Neural progenitor cell (in vitro differentiated cells): ENCODE results near the gene GDI1. TPM values are rescaled to one million over a fixed set of nuclear protein-coding genes. Genes with fewer than 3 reads are reported as not detected.

Experiments
- DNase-seq: peaks from one replicate; pipeline ENCODE4 v3.0.0-alpha.2; 2016; ENCODE audit warnings: low spot score
- H2AFZ ChIP-seq: fragments of 200-600 bp; sonication (generic); replicated peaks from 2 replicates; pipeline ENCODE4 v1.6.1; 2016; ENCODE audit warnings: antibody characterized with exemption
- H3F3A ChIP-seq: fragments of 200-600 bp; sonication (generic); 2 replicates; pipeline ENCODE4 v1.6.1; 2016; ENCODE audit warnings: antibody characterized with exemption, low read depth
- H3K27ac ChIP-seq: fragments of 200-600 bp; sonication (generic); 2 replicates; pipeline ENCODE4 v1.5.1; 2016; ENCODE audit warnings: mild to moderate bottlenecking
- H3K27me3 ChIP-seq: fragments of 200-600 bp; sonication (generic); 2 replicates; pipeline ENCODE4 v1.6.1; 2016; ENCODE audit warnings: mild to moderate bottlenecking, moderate library complexity
- H3K36me3 ChIP-seq: fragments of 200-600 bp; sonication (generic); 2 replicates; pipeline ENCODE4 v1.5.1; 2016
- H3K4me1 ChIP-seq: fragments of 200-600 bp; sonication (generic); 2 replicates; pipeline ENCODE4 v1.6.1; 2016; ENCODE audit warnings: mixed run types
- H3K4me2 ChIP-seq: fragments of 200-600 bp; sonication (generic); 2 replicates; pipeline ENCODE4 v1.6.1; 2016
- H3K4me3 ChIP-seq: fragments of 200-600 bp; sonication (generic); 2 replicates; pipeline ENCODE4 v1.5.1; 2016
- H3K79me2 ChIP-seq: fragments of 200-600 bp; sonication (generic); 2 replicates; pipeline ENCODE4 v1.6.1; 2016; ENCODE audit warnings: low read depth
- H3K9ac ChIP-seq: fragments of 200-600 bp; sonication (generic); 2 replicates; pipeline ENCODE4 v1.6.1; 2016
- H3K9me3 ChIP-seq: fragments of 200-600 bp; sonication (generic); 2 replicates; pipeline ENCODE4 v1.5.1; 2016; ENCODE audit warnings: low read depth
- H4K20me1 ChIP-seq: fragments of 200-600 bp; sonication (generic); 2 replicates; pipeline ENCODE4 v1.6.1; 2016; ENCODE audit warnings: low read depth
- H3K27ac Mint-ChIP-seq: 3 replicates; pipeline ENCODE4 v1.8.0; 2021; ENCODE audit warnings: mixed read lengths
- H3K27me3 Mint-ChIP-seq: 2 replicates; pipeline ENCODE4 v1.8.0; 2022; ENCODE audit warnings: low read depth, mild to moderate bottlenecking, inconsistent platforms, moderate library complexity, mixed read lengths; ENCODE audit not compliant: insufficient read depth
- H3K36me3 Mint-ChIP-seq: 3 replicates; pipeline ENCODE4 v1.8.0; 2021; ENCODE audit warnings: mixed read lengths
- H3K4me1 Mint-ChIP-seq: 3 replicates; pipeline ENCODE4 v1.8.0; 2021; ENCODE audit warnings: mixed read lengths
- H3K4me3 Mint-ChIP-seq: 3 replicates; pipeline ENCODE4 v1.8.0; 2021; ENCODE audit warnings: mild to moderate bottlenecking, moderate library complexity, mixed read lengths
- H3K9me3 Mint-ChIP-seq: 3 replicates; pipeline ENCODE4 v1.8.0; 2020; ENCODE audit warnings: mixed read lengths
- CTCF ChIP-seq: fragments of 200-600 bp; sonication (generic); IDR thresholded peaks from 2 replicates; pipeline ENCODE4 v1.5.1; 2017; ENCODE audit warnings: antibody characterized with exemption, mild to moderate bottlenecking
- EZH2 ChIP-seq: fragments of 200-600 bp; sonication (generic); IDR thresholded peaks from 2 replicates; pipeline ENCODE4 v1.6.1; 2017; ENCODE audit warnings: antibody characterized with exemption, mild to moderate bottlenecking, moderate library complexity
- EZH2phosphoT487 ChIP-seq: fragments of 200-600 bp; sonication (generic); IDR thresholded peaks from 2 replicates; pipeline ENCODE4 v1.6.1; 2017; ENCODE audit warnings: antibody characterized with exemption
- total RNA-seq: library from RNA; depleted of rRNA; stranded (reverse); fragments of >200 nt; gene quantifications from 2 replicates; pipeline ENCODE4 v1.2.3, GENCODE V29; 2015; ENCODE audit warnings: low replicate concordance

The GDI1 gene
- total RNA-seq, 1 donor from 2014 or later, result 119 TPM

DNA sequence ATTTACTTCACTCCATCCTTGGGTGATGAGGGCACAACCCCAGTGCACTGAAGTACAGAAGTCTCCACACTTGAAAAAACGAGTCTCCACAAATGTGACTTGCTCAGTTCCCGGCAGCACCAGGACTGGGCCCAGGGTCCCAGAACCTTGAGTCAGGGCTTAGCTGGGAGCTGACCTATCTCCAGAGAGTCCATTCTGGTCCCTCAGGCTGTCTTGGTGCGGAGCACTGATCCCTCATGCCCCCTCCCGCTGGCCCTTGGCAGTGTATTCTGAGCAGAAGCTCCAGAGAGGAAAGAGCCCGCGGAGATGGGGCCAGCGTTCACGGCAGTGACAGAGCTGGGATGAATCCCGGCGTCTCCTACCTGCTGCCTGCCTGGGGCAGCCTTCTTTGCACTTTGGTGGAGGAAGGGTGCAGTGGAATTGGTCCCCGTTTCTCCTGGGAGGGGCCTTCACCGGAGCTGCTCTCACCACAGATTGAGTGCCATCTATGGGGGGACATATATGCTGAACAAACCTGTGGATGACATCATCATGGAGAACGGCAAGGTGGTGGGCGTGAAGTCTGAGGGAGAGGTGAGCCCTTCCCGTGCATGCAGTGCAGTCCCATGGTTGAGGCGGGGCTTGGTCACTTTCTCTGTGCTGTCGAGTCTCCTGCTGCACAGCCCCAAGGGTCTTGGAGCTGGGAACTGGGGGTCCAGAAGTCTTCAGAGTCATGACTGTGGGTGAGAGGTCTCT, 3.8 kb downstream of the GDI1 start:
- H3K36me3 Mint-ChIP-seq, result peaks cover 6% of the 10 kb centered on the region
- Histone ChIP-seq H3K4me3 (no peak overlapping the region), H3F3A (peaks cover 18% of the 10 kb centered on the region), H3K9me3 (no peaks in the 10 kb centered on the region), H3K79me2 (peaks cover 49% of the 10 kb centered on the region), H3K9ac (no peak overlapping the region), H4K20me1 (peaks cover 50% of the 10 kb centered on the region), H3K4me2 (no peak overlapping the region), H3K27ac (no peak overlapping the region), H3K27me3 (no peaks in the 10 kb centered on the region), H2AFZ (no peak overlapping the region), H3K36me3 (no peaks in the 10 kb centered on the region), H3K4me1 (no peaks in the 10 kb centered on the region)
- H3K27ac Mint-ChIP-seq, result no peak overlapping the region
- peaks cover 13% of the 10 kb centered on the region for H3K27me3 Mint-ChIP-seq
- no peak for DNase-seq
- H3K4me3 Mint-ChIP-seq, result no peak overlapping the region
- TF ChIP-seq EZH2phosphoT487, result no peak
- TF ChIP-seq EZH2, result no peak
- TF ChIP-seq CTCF, result no peak
- H3K9me3 Mint-ChIP-seq, result peaks cover 26% of the 10 kb centered on the region
- peaks cover 16% of the 10 kb centered on the region for H3K4me1 Mint-ChIP-seq

DNA sequence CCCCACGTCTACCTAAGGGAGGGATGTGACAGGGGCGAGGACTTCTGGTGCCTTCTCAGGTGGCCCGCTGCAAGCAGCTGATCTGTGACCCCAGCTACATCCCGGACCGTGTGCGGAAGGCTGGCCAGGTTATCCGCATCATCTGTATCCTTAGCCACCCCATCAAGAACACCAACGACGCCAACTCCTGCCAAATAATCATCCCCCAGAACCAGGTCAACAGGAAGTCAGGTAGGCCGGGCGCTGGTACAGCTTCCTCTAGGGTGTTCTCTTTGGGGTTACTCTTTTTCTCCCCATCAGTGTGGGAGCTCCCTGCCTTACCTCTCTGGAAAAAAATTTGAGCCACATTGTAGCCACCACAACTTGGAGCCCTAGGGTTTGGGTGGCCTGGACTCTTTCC, 4.6 kb downstream of the GDI1 start:
- Histone ChIP-seq H2AFZ (no peak overlapping the region), H3K4me3 (no peak overlapping the region), H3K79me2 (peaks cover 49% of the 10 kb centered on the region), H3K4me2 (no peak overlapping the region), H3K27me3 (no peaks in the 10 kb centered on the region), H3F3A (peaks cover 11% of the 10 kb centered on the region), H3K27ac (no peak overlapping the region), H3K4me1 (no peaks in the 10 kb centered on the region), H3K36me3 (no peaks in the 10 kb centered on the region), H3K9ac (no peak overlapping the region), H4K20me1 (peaks cover 50% of the 10 kb centered on the region), H3K9me3 (no peaks in the 10 kb centered on the region)
- DNase-seq, result no peak
- Mint-ChIP-seq H3K4me3 (no peak overlapping the region), H3K4me1 (peaks cover 10% of the 10 kb centered on the region), H3K27ac (no peak overlapping the region), H3K27me3 (peaks cover 13% of the 10 kb centered on the region), H3K36me3 (peaks cover 2% of the 10 kb centered on the region), H3K9me3 (peaks cover 20% of the 10 kb centered on the region)
- no peak for TF ChIP-seq EZH2phosphoT487
- TF ChIP-seq EZH2, result no peak
- no peak for TF ChIP-seq CTCF

DNA sequence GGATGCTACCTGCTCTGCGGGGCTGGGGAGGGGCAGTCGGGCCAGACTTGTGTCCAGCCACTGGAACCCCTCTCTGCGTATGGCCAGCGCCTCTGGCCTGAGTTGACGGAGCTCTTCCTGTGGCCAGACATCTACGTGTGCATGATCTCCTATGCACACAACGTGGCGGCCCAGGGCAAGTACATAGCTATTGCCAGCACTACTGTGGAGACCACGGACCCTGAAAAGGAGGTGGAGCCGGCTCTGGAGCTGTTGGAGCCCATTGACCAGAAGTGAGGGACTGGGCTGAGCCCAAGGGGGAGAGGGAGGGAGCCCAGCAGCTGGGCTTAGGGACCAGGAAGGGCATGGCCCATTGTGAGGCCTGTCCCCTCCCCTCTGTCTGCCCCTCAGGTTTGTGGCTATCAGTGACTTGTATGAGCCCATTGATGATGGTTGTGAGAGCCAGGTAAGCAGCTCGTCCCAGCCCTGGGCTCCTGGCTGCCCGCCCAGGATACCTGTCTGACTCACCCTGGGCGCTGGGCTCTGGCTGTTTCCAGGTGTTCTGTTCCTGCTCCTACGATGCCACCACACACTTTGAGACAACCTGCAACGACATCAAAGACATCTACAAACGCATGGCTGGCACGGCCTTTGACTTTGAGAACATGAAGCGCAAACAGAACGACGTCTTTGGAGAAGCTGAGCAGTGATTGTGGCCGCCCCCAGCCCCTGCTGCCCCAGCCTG, 5.2 kb downstream of the GDI1 start:
- no peak for DNase-seq
- Histone ChIP-seq H2AFZ (no peak overlapping the region), H3K9ac (no peak overlapping the region), H3K4me3 (no peak overlapping the region), H3K27ac (no peak overlapping the region), H3K4me1 (no peaks in the 10 kb centered on the region), H3K9me3 (no peaks in the 10 kb centered on the region), H3K4me2 (no peak overlapping the region), H3K36me3 (no peaks in the 10 kb centered on the region), H3K27me3 (no peaks in the 10 kb centered on the region), H3K79me2 (peaks cover 48% of the 10 kb centered on the region), H3F3A (peaks cover 11% of the 10 kb centered on the region), H4K20me1 (peaks cover 50% of the 10 kb centered on the region)
- Mint-ChIP-seq H3K27ac (no peak overlapping the region), H3K27me3 (peaks cover 17% of the 10 kb centered on the region), H3K9me3 (peaks cover 23% of the 10 kb centered on the region), H3K36me3 (peaks cover 4% of the 10 kb centered on the region), H3K4me3 (peak overlapping the region; percentile 83), H3K4me1 (peaks cover 10% of the 10 kb centered on the region)
- TF ChIP-seq CTCF, result no peak
- TF ChIP-seq EZH2, result no peak
- no peak for TF ChIP-seq EZH2phosphoT487
